H1 (cell line): ENCODE data around the gene OXSR1. TPM values are rescaled to one million over a fixed set of nuclear protein-coding genes. Genes with fewer than 3 reads are reported as not detected.

Experiments
- CHD7 ChIP-seq: fragments of 300-600 bp; sonication (generic); IDR thresholded peaks from 2 replicates; pipeline ENCODE4 v1.7.1; 2012; ENCODE audit warnings: low read length, moderate library complexity, mild to moderate bottlenecking, inconsistent platforms; ENCODE audit not compliant: insufficient replicate concordance
- CREB1 ChIP-seq: IDR thresholded peaks from 2 replicates; pipeline ENCODE4 v1.6.1; 2012; ENCODE audit warnings: inconsistent platforms
- CTCF ChIP-seq, 3 experiments: IDR thresholded peaks; 1 replicate in 2 of 3; 2 replicates in 1 of 3; pipeline versions ENCODE4 v1.5.1 to v1.6.1; 2011; ENCODE audit warnings: low read length in 3 of 3, mild to moderate bottlenecking in 3 of 3, inconsistent platforms in 2 of 3, low read depth in 1 of 3, moderate library complexity in 1 of 3; ENCODE audit not compliant: insufficient read depth in 1 of 3; ENCODE audit errors: control extremely low read depth in 1 of 3
- GTF2F1 ChIP-seq: IDR thresholded peaks from 2 replicates; pipeline ENCODE4 v1.6.1; 2012; ENCODE audit warnings: low read depth, low read length, improper control_type of control experiment, borderline replicate concordance
- KDM4A ChIP-seq: IDR thresholded peaks from one replicate; pipeline ENCODE4 v1.7.1; 2012; ENCODE audit warnings: low read depth, mild to moderate bottlenecking, moderate library complexity, low read length, inconsistent platforms; ENCODE audit not compliant: severe bottlenecking
- RAD21 ChIP-seq, 2 experiments: IDR thresholded peaks in 1 of 2; conservative IDR thresholded peaks in 1 of 2; 2 replicates each; pipeline ENCODE4 v1.6.1; 2011; ENCODE audit warnings: low read depth in 2 of 2, low read length in 2 of 2, improper control_type of control experiment in 1 of 2, inconsistent platforms in 1 of 2, mild to moderate bottlenecking in 1 of 2, moderate library complexity in 1 of 2
- SUZ12 ChIP-seq: fragments of 200-600 bp; sonication (generic); IDR thresholded peaks from 2 replicates; pipeline ENCODE4 v1.6.1; 2012; ENCODE audit warnings: mild to moderate bottlenecking, inconsistent platforms, low read length, moderate library complexity, mixed read lengths
- polyA plus RNA-seq, 7 experiments: library from polyadenylated mRNA; depleted of rRNA in 3 of 7; stranded (reverse) in 5 of 7; unstranded in 2 of 7; fragments of >200 nt in 5 of 7; fragments of 200-250 nt in 2 of 7; gene quantifications; 1 replicate in 5 of 7; 2 replicates in 1 of 7; 4 replicates in 1 of 7; pipeline versions ENCODE4 v1.2.1 to v1.2.3, GENCODE V29; 2011 to 2013; ENCODE audit warnings: missing spikeins in 2 of 7, mixed read lengths in 2 of 7
- total RNA-seq: library from RNA; stranded (reverse); fragmentation: NEBNext Ultra II Directional; extraction: Animal tissue kit (Norgen Biotek cat#: 25700); gene quantifications from 2 replicates; pipeline ENCODE4 v1.2.1, GENCODE V29; 2021

Gene OXSR1
- total and polyA plus RNA-seq, 2 of the 8 experiments (the other 6 are each of a cell fraction or from before 2014, with no cell fraction given) = 25.1 to 47.0 TPM

GRCh38 chr3:38150780-38151528 lies 14.4 kb upstream of the OXSR1 start (continued):
- no peak for TF ChIP-seq CHD7
- TF ChIP-seq CREB1 = no peak
- peak; percentile 30 to 45 (median 38); a peak in 3 of 4 replicates for TF ChIP-seq CTCF (IDR thresholded peaks at IDR 0.05; ENCODE audit: control extremely low read depth in 1 of 3, insufficient read depth in 1 of 3, low read depth in 1 of 3, low read length in 3 of 3)
- peak; percentile 6 to 35; a peak in 1 of 4 replicates for TF ChIP-seq RAD21 (IDR thresholded peaks at IDR 0.05 in 1 of 2, conservative IDR thresholded peaks at IDR 0.05 in 1 of 2; ENCODE audit: low read depth in 2 of 2, low read length in 2 of 2)
- TF ChIP-seq KDM4A = no peak
- no peak for TF ChIP-seq GTF2F1
- no peak for TF ChIP-seq SUZ12
